ENCODE measurements around the gene TRIP13. TPM values are rescaled to one million over a fixed set of nuclear protein-coding genes. Genes with fewer than 3 reads are reported as not detected.

Gene TRIP13
- total and polyA plus RNA-seq, 9 of the 15 experiments (the other 6 are each of a cell fraction or from before 2014, with no cell fraction given), result 24.1 to 116 (median 53.2) TPM

GRCh38 chr5:891117-891836 is 1.4 kb upstream of the TRIP13 start (continued):
- TF ChIP-seq ZKSCAN1 (IDR thresholded peaks at IDR 0.05; ENCODE audit: low read depth, low read length) (no peak), HDAC2 (IDR thresholded peaks at IDR 0.05) (0 out of 2 replicates have a peak, but pooled peaks have one; percentile 26), PKNOX1 (IDR thresholded peaks at IDR 0.05) (peak; percentile 76), SRSF7 (optimal IDR thresholded peaks at IDR 0.05; ENCODE audit: low read depth, low read length) (no peak), ZNF23 (CRISPR knock-in tag; IDR thresholded peaks at IDR 0.05) (no peak), FOS (IDR thresholded peaks at IDR 0.05; ENCODE audit: extremely low read depth, insufficient read length) (no peak), ATF2 (CRISPR knock-in tag; IDR thresholded peaks at IDR 0.05) (no peak), KLF1 (tag; IDR thresholded peaks at IDR 0.05) (no peak), RCOR1 (IDR thresholded peaks at IDR 0.05; ENCODE audit: borderline replicate concordance in 1 of 2, low read depth in 2 of 2, low read length in 2 of 2) (0 out of 4 replicates have a peak, but pooled peaks of 1 of the 2 experiments have one; percentile 8), ZNF217 (CRISPR knock-in tag; IDR thresholded peaks at IDR 0.05) (no peak), ZKSCAN3 (CRISPR knock-in tag; IDR thresholded peaks at IDR 0.05) (no peak), EP400 (IDR thresholded peaks at IDR 0.05) (peak; percentile 38; the same call in 1 of the 2 replicates), THRAP3 (IDR thresholded peaks at IDR 0.05; ENCODE audit: borderline replicate concordance) (no peak), BHLHE40 (IDR thresholded peaks at IDR 0.05; ENCODE audit: low read length) (peak; percentile 18; the same call in 1 of the 2 replicates), PTTG1 (tag; IDR thresholded peaks at IDR 0.05; ENCODE audit: low read depth) (no peak), E2F1 (CRISPR knock-in tag; IDR thresholded peaks at IDR 0.05) (no peak), FOXP1 (CRISPR knock-in tag; IDR thresholded peaks at IDR 0.05) (no peak), NRF1 (conservative IDR thresholded peaks at IDR 0.05 in 1 of 2, IDR thresholded peaks at IDR 0.05 in 1 of 2) (peak; percentile 88 to 90), ETV1 (tag; conservative IDR thresholded peaks at IDR 0.05; ENCODE audit: low read depth) (peak; percentile 55; the same call in 1 of the 2 replicates), ATF1 (CRISPR knock-in tag; IDR thresholded peaks at IDR 0.05) (no peak), ATF1 (tag; IDR thresholded peaks at IDR 0.05) (no peak; the same call in 1 of the 2 replicates), ZZZ3 (IDR thresholded peaks at IDR 0.05) (no peak), CTCF (IDR thresholded peaks at IDR 0.05 in 2 of 3, conservative IDR thresholded peaks at IDR 0.05 in 1 of 3; ENCODE audit: insufficient read depth in 2 of 3, low read depth in 1 of 3, low read length in 3 of 3) (peak in 1 of 3 experiments; percentile 6; a peak in 1 of 6 replicates), KDM1A (IDR thresholded peaks at IDR 0.05) (no peak), ZNF263 (CRISPR knock-in tag; IDR thresholded peaks at IDR 0.05; ENCODE audit: borderline replicate concordance) (peak; percentile 95)

Data from K562 (cell line).